NB4 (cell line): ENCODE results near the gene NCLN.

ENCODE experiments used
- DNase-seq: peaks from one replicate; pipeline ENCODE4 v3.0.0; 2010; ENCODE audit warnings: low read depth
- H3K4me3 ChIP-seq: one replicate; pipeline ENCODE4 v1.5.1; 2011; ENCODE audit warnings: mild to moderate bottlenecking, low read depth, low read length, moderate library complexity
- MYC ChIP-seq: IDR thresholded peaks from 2 replicates; pipeline ENCODE4 v1.6.1; 2011; ENCODE audit warnings: low read depth, low read length
- POLR2A ChIP-seq: IDR thresholded peaks from 2 replicates; pipeline ENCODE4 v1.6.1; 2011; ENCODE audit warnings: mild to moderate bottlenecking; ENCODE audit not compliant: insufficient read length; ENCODE audit errors: extremely low read depth
- TF ChIP-seq, protein P1 (sequence below): IDR thresholded peaks from one replicate; pipeline ENCODE4 v1.5.1; 2012; ENCODE audit warnings: low read depth, low read length
- TF ChIP-seq, protein P2 (sequence below): IDR thresholded peaks from 2 replicates; pipeline ENCODE4 v1.6.1; 2011; ENCODE audit warnings: low read depth, low read length

The NCLN gene

DNA sequence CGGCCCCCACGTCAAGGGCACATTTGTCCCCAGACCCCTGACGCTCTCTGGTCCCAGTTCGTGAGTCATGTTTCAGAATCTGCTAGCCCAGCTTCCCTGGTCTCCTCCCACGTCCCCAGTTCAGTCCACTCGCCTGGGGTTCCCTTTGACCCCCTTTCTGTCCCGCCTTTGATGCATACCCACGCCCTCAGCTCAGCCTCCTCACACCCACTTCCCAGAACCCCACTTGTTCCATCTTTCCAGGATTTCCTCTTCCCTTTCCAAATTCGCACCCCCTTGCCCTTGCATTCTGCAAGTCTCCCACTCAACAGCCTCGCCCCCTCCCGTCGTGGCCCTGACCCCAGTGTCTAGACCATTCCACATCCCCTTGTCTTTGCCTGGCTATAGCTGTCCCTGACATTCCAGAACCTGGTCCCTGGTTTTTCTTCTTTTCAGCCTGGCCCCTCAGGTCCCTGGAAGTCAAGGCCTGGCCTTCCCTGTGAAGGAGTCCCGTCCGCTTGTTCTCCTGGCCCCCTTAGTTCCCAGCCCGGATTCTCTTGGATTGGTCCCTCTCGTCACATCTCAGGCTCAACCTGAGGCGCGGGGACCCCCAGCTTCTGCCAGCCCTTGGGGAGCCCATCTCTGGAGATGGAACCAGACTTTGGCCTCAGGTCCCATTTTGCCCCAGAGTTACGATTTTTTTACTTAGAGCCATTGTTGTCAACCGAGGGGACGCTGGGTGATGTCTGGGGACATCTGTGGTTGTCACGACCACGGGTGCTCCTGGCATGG lies 1.3 kb downstream of the NCLN start:
- peak overlapping the region; percentile 80 for H3K4me3 ChIP-seq
- peak; percentile 32 for DNase-seq

DNA sequence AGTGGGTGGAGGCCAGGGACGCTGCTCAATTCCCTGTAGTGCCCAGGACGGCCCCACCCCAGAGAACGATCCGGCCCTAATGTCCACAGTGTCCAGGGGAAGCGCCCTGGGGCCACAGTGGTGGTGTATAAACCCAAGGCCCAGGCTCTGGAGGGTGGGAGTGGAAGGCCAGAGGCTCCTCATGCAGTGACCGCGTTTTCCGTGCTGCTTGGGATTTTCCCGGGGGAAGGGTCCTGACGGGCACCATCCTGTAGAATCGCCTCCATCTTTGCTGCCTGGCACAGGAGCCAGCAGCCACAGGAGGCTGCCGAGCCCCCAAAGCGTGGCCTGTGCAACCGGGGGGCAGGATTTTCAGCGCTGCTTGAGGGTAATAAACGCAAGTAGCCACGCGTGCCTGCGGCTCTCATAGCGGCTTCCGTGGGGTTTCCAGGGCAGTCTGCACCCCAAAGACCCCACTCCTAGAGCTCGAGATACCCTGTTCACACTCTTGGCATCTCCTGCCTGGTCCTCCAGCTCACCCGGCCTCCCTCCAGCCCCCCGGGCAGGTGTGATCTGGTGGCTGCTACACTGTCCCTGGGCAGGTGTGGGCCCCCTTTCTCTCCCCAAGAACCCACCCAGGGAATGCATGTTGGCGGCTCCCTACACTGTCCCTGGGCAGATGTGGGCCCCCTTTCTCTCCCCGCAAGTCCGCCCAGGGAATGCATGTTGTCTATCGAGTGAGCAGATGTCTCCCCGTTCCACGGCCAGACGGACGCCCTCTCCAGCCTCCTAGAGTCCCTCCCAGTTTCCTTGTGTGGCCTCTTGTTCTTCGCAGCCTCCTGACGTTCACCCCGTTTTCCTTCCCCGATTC lies 2.2 kb downstream of the NCLN start:
- H3K4me3 ChIP-seq = peak overlapping the region; percentile 44
- TF ChIP-seq MYC (no peak), POLR2A (no peak)
- TF ChIP-seq, protein P1, sequence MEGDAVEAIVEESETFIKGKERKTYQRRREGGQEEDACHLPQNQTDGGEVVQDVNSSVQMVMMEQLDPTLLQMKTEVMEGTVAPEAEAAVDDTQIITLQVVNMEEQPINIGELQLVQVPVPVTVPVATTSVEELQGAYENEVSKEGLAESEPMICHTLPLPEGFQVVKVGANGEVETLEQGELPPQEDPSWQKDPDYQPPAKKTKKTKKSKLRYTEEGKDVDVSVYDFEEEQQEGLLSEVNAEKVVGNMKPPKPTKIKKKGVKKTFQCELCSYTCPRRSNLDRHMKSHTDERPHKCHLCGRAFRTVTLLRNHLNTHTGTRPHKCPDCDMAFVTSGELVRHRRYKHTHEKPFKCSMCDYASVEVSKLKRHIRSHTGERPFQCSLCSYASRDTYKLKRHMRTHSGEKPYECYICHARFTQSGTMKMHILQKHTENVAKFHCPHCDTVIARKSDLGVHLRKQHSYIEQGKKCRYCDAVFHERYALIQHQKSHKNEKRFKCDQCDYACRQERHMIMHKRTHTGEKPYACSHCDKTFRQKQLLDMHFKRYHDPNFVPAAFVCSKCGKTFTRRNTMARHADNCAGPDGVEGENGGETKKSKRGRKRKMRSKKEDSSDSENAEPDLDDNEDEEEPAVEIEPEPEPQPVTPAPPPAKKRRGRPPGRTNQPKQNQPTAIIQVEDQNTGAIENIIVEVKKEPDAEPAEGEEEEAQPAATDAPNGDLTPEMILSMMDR = no peak
- TF ChIP-seq, protein P2, sequence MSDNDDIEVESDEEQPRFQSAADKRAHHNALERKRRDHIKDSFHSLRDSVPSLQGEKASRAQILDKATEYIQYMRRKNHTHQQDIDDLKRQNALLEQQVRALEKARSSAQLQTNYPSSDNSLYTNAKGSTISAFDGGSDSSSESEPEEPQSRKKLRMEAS = no peak

More for the DNA sequence above, 1.3 kb downstream of the NCLN start:
- TF ChIP-seq, protein P2 = no peak
- TF ChIP-seq, protein P1 = no peak
- no peak for TF ChIP-seq MYC
- TF ChIP-seq POLR2A = no peak

DNA sequence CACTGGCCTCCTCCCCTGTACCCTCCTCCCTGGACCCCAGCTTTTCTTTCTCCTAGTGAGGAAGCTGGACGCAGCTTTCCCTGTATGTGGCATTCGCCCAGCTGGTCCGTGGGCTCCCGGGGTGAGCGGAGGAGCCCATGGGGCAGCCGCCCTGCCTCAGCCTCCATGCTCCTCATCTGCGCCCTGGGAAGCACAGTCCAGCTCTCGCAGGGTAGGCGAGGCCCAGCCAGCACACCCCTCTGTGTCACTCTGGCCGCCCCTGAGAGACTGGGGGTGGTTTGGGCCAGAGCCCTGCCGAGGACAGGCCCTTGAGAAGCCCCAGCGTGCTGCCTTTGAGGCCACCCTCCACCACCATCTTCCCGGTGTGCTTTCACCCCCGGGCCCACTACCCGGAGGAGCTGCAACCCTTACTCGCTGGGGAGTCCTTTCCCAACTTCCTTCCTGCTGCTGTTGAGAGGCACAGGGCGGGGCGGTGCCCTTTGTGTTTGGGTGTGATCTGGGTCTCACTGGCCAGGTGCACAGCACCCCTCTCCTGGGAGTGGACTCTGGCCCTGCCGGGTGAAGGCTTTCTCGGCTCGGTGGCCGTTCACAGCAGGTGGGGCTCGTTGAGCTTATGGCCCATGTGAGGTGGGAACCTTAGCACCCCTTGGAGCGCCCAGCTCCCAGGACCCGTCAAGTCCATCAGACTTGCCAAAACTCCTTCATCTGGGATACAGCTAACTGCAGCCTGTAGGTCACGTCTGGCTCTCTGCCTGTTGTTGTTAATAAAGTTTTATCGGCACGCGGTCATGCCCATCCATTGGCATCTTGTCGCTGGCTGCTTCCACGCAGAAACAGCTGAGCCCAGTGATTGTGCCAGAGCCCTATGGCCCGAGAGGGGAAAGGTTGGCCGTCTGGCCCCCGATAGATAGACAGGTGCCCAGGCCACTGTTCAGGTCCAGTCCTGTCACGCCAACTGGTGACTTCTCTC lies 3.2 kb downstream of the NCLN start:
- peak; percentile 70 for DNase-seq
- H3K4me3 ChIP-seq = peak overlapping the region; percentile 44
- TF ChIP-seq MYC (no peak), POLR2A (peak; percentile 36)
- TF ChIP-seq, protein P1 = no peak
- TF ChIP-seq, protein P2 = no peak

More for the DNA sequence above, 2.2 kb downstream of the NCLN start:
- DNase-seq = no peak

DNA sequence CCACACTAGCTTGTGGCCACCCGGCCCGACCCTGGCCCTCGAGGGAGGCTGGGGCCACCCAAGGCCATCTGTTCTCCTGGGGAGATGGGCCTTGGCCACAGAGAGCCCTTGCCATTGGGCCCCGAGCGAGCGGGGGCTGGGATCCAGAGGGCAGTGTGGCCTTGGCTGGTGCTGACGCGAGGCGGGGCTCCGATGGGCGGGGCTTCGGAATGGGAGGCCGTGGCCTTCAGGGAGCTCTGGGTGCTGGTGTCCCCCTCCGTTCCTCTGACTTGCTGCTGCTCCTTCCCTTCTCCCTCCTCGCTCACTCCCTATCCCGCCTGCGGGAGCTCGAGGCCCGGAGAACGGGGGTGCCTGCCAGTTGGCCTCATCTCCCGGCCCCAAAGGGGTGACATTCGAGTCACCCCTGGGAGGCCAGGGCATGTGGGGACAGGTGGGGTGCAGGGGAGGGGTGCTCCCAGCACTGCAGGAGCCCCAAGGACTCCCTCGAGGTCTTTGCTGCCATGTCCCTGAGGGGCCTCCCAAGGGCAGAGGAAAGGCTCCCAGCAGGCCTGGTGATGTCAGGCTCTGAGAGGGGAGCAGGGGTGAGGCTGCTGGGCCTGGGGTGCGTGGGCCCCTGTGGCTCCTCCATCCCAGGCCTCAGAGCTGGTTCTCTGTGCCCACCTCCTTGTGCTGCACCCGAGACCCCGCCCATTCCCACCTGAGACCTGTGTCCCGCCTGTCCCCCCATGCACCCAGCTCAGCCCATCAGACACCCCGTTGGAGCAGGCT lies 4.2 kb downstream of the NCLN start:
- DNase-seq = no peak
- H3K4me3 ChIP-seq = no peak overlapping the region
- no peak for TF ChIP-seq MYC
- TF ChIP-seq, protein P2 = no peak
- no peak for TF ChIP-seq POLR2A
- TF ChIP-seq, protein P1 = no peak

DNA sequence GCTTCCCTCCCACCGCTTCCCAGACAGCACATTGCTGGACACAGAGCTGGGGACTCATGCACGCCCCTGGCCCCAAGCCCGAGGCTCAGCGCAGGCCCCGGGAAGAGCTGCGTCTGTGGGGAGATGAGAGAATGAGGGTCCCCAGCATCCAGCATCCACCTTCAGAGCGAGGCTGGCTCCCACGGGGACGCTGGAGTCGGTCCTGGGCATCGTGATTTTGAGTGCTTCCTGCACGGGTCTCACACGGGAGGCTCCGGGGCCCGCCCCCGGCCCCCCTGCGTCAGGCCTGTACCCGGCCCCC lies 4.7 kb downstream of the NCLN start:
- no peak for DNase-seq
- TF ChIP-seq, protein P2 = no peak
- TF ChIP-seq POLR2A (no peak), MYC (no peak)
- TF ChIP-seq, protein P1 = no peak
- H3K4me3 ChIP-seq = no peak overlapping the region
